K562 (cell line): ENCODE data around the gene SAPCD1. TPM values are rescaled to one million over a fixed set of nuclear protein-coding genes. Genes with fewer than 3 reads are reported as not detected.
A peak's percentile ranks its signal among the peaks of the same experiment; 100 is the strongest.

Experiments
- CHAMP1 ChIP-seq: fragments of 450-650 bp; IDR thresholded peaks from 2 replicates; pipeline ENCODE4 v1.6.1; 2016; ENCODE audit warnings: mild to moderate bottlenecking
- DACH1 ChIP-seq: fragments of 450-650 bp; IDR thresholded peaks from 2 replicates; pipeline ENCODE4 v1.6.1; 2018; ENCODE audit not compliant: partially characterized antibody
- ELF4 ChIP-seq: fragments of 450-650 bp; formaldehyde crosslinking; IDR thresholded peaks from 2 replicates; pipeline ENCODE4 v1.4.0; 2022; ENCODE audit warnings: missing genetic modification characterization
- FOXJ2 ChIP-seq: fragments of 200-800 bp; sonication (Bioruptor generic); IDR thresholded peaks from 2 replicates; pipeline ENCODE4 v1.6.1; 2016; ENCODE audit warnings: missing genetic modification characterization, missing compliant biosample characterization
- FOXK2 ChIP-seq, 2 experiments: fragments of 450-650 bp; IDR thresholded peaks in 1 of 2; conservative IDR thresholded peaks in 1 of 2; 2 replicates each; pipeline ENCODE4 v1.6.1; 2016; ENCODE audit warnings: low read depth in 2 of 2, mild to moderate bottlenecking in 1 of 2
- ID3 ChIP-seq, 2 experiments: fragments of 250-450 bp in 1 of 2; fragments of 450-650 bp in 1 of 2; sonication (Bioruptor Pico) in 1 of 2; IDR thresholded peaks; 2 replicates each; pipeline versions ENCODE4 v1.6.1 to v1.8.0; 2016 to 2021; ENCODE audit warnings: mild to moderate bottlenecking in 2 of 2, moderate library complexity in 2 of 2, missing compliant biosample characterization in 1 of 2, missing genetic modification characterization in 1 of 2
- MCM2 ChIP-seq: fragments of 450-650 bp; IDR thresholded peaks from 2 replicates; pipeline ENCODE4 v1.6.1; 2017; ENCODE audit warnings: low read depth, mild to moderate bottlenecking
- MECOM ChIP-seq: fragments of 250-450 bp; sonication (Bioruptor Pico); IDR thresholded peaks from 2 replicates; pipeline ENCODE4 v1.8.0; 2022; ENCODE audit warnings: inconsistent platforms
- NCOR1 ChIP-seq: fragments of 450-650 bp; IDR thresholded peaks from 2 replicates; pipeline ENCODE4 v1.6.1; 2016; ENCODE audit warnings: mild to moderate bottlenecking, moderate library complexity
- NFE2L1 ChIP-seq: fragments of 450-650 bp; IDR thresholded peaks from 2 replicates; pipeline ENCODE4 v1.6.1; 2016; ENCODE audit warnings: missing genetic modification characterization, low read depth, mild to moderate bottlenecking, missing compliant biosample characterization, moderate library complexity, borderline replicate concordance
- PRDM10 ChIP-seq: fragments of 450-650 bp; IDR thresholded peaks from 2 replicates; pipeline ENCODE4 v1.6.1; 2018; ENCODE audit not compliant: partially characterized antibody
- RB1 ChIP-seq: fragments of 450-650 bp; IDR thresholded peaks from 2 replicates; pipeline ENCODE4 v1.6.1; 2017; ENCODE audit warnings: low read depth, mild to moderate bottlenecking
- SNIP1 ChIP-seq: fragments of 450-650 bp; IDR thresholded peaks from 2 replicates; pipeline ENCODE4 v1.7.1; 2017; ENCODE audit warnings: low read depth, mild to moderate bottlenecking
- STAG1 ChIP-seq: sonication (generic); formaldehyde crosslinking; IDR thresholded peaks from 2 replicates; pipeline ENCODE4 v1.5.0; 2020; ENCODE audit warnings: missing genetic modification reagents, borderline replicate concordance
- SUPT5H ChIP-seq: fragments of 450-650 bp; IDR thresholded peaks from 2 replicates; pipeline ENCODE4 v1.6.1; 2016
- ZBTB26 ChIP-seq: fragments of 450-650 bp; formaldehyde crosslinking; IDR thresholded peaks from 2 replicates; pipeline ENCODE4 v1.4.0; 2022; ENCODE audit warnings: missing genetic modification characterization
- ZNF41 ChIP-seq: fragments of 250-450 bp; sonication (Bioruptor Pico); conservative IDR thresholded peaks from 2 replicates; pipeline ENCODE4 v1.4.0; 2020; ENCODE audit warnings: mild to moderate bottlenecking
- polyA plus RNA-seq, 8 experiments: library from polyadenylated mRNA; depleted of rRNA in 4 of 8; stranded (reverse) in 5 of 8; unstranded in 3 of 8; fragments of >200 nt; fragmentation: Nextera tagmentation in 2 of 8; fragmentation: Illumina TruSeq in 1 of 8; extraction: Ambion mirVana in 2 of 8; extraction: Trizol in 1 of 8; gene quantifications; 2 replicates each; pipeline versions ENCODE4 v1.2.1 to v1.2.3, GENCODE V29; 2011 to 2014; ENCODE audit warnings: inconsistent platforms in 1 of 8, missing spikeins in 1 of 8
- total RNA-seq, 7 experiments: library from RNA; depleted of rRNA in 6 of 7; stranded (reverse); fragments of >200 nt in 6 of 7; fragmentation: Illumina TruSeq in 2 of 7; extraction: Trizol in 2 of 7; gene quantifications; 2 replicates each; pipeline versions ENCODE4 v1.2.1 to v1.2.3, GENCODE V29; 2011 to 2021; ENCODE audit warnings: low replicate concordance in 1 of 7
- TF ChIP-seq, protein P1 (sequence below): fragments of 450-650 bp; formaldehyde crosslinking; conservative IDR thresholded peaks from 2 replicates; pipeline ENCODE4 v1.4.0; 2022; ENCODE audit warnings: mild to moderate bottlenecking, missing genetic modification characterization

The SAPCD1 gene
- total and polyA plus RNA-seq, 9 of the 15 experiments (the other 6 are each of a cell fraction or from before 2014, with no cell fraction given) = 2.6 to 30.2 (median 7.4) TPM

DNA sequence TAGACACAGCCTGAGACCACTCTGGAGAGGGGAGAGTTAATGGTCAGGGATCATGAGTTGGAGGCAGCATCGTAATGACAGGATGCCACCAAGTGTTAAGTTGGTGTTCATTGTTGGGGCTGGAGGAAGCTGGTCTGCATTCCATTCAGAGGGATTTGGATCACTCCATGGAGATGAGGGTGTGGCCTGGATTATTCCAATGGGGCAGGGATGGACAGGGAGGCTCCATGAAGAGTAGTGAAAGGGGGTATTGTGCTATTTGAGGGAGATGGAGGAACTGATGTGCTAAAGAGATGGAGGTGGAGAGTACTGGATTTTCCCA, 1.1 kb downstream of the SAPCD1 start (continued):
- TF ChIP-seq NFE2L1 (tag) (no peak), ZBTB26 (CRISPR knock-in tag) (peak; percentile 58; the same call in 1 of the 2 replicates), FOXK2 (conservative IDR thresholded peaks at IDR 0.05 in 1 of 2, IDR thresholded peaks at IDR 0.05 in 1 of 2; ENCODE audit: low read depth in 2 of 2) (no peak), CHAMP1 (no peak), ID3 (CRISPR knock-in tag; IDR thresholded peaks at IDR 0.05) (no peak), ID3 (tag; IDR thresholded peaks at IDR 0.05) (no peak), ELF4 (0 out of 2 replicates have a peak, but pooled peaks have one; percentile 53), RB1 (no peak), MECOM (no peak), NCOR1 (no peak), PRDM10 (peak; percentile 96), SNIP1 (no peak), ZNF41 (no peak), STAG1 (CRISPR knock-in tag) (peak; percentile 46; the same call in 1 of the 2 replicates), DACH1 (no peak), MCM2 (no peak), FOXJ2 (tag) (no peak), SUPT5H (peak; percentile 41; the same call in 1 of the 2 replicates)
- TF ChIP-seq, protein P1, sequence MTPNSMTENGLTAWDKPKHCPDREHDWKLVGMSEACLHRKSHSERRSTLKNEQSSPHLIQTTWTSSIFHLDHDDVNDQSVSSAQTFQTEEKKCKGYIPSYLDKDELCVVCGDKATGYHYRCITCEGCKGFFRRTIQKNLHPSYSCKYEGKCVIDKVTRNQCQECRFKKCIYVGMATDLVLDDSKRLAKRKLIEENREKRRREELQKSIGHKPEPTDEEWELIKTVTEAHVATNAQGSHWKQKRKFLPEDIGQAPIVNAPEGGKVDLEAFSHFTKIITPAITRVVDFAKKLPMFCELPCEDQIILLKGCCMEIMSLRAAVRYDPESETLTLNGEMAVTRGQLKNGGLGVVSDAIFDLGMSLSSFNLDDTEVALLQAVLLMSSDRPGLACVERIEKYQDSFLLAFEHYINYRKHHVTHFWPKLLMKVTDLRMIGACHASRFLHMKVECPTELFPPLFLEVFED (CRISPR knock-in tag) = peak; percentile 70
